HCT116 (cell line): ENCODE data around the gene FHOD3. TPM values are rescaled to one million over a fixed set of nuclear protein-coding genes. Genes with fewer than 3 reads are reported as not detected.

ENCODE experiments used
- ATAC-seq: fragments of 200-7000 bp; cut with Tn5 transposase; 2 replicates; pipeline ENCODE4 v1.9.1; 2020; ENCODE audit warnings: mild to moderate bottlenecking, moderate library complexity
- BruUV-seq: library from RNA; stranded (reverse); fragments of 400-500 nt; replicated peaks from 2 replicates; lab custom pipeline; 2021; lab: Mats Ljungman, UMichigan
- CTCF ChIA-PET: fragments of 300-600 bp; sonication (Branson Sonifier 250); formaldehyde crosslinking; loops from one replicate; lab custom pipeline; 2021; ENCODE audit warnings: antibody characterized with exemption; lab: Charles Lee
- POLR2A ChIA-PET: fragments of 300-600, 350-600 bp; sonication (Branson Sonifier 250); formaldehyde crosslinking; loops from one replicate; lab custom pipeline; 2021; ENCODE audit warnings: antibody characterized with exemption; lab: Charles Lee
- RAD21 ChIA-PET, 2 experiments: fragments of 300-600 bp; sonication (Branson Sonifier 250); formaldehyde crosslinking; loops; one replicate each; lab custom pipeline; 2023; ENCODE audit warnings: low total read pairs in 2 of 2; ENCODE audit not compliant: uncharacterized antibody in 2 of 2, unreplicated experiment in 2 of 2, low non-redundant PET in 1 of 2; lab: Charles Lee
- DNase-seq: peaks from one replicate; pipeline ENCODE4 v3.0.0-alpha.2; 2010; ENCODE audit warnings: low read depth, low spot score
- H2AFZ ChIP-seq: fragments of 200-600 bp; shearing (Covaris generic), sonication (generic); 2 replicates; pipeline ENCODE4 v1.6.1; 2017; ENCODE audit warnings: low read depth, mixed run types, mixed read lengths, antibody characterized with exemption, low read length; ENCODE audit not compliant: poor library complexity, severe bottlenecking
- H3K27ac ChIP-seq: 2 replicates; pipeline ENCODE4 v1.5.1; 2012; ENCODE audit warnings: low read depth, low read length
- H3K27me3 ChIP-seq: fragments of 200-600 bp; sonication (generic); 2 replicates; pipeline ENCODE4 v1.6.1; 2016; ENCODE audit warnings: mixed run types, low read length, mixed read lengths; ENCODE audit not compliant: insufficient read depth
- H3K36me3 ChIP-seq, 2 experiments: fragments of 200-500 bp in 1 of 2; fragments of 200-600 bp in 1 of 2; sonication (Bioruptor generic) in 1 of 2; sonication (generic) in 1 of 2; 2 replicates each; pipeline versions ENCODE4 v1.5.1 to v1.6.1; 2014 to 2016; ENCODE audit warnings: low read length in 2 of 2, inconsistent platforms in 1 of 2, mixed read lengths in 1 of 2, mixed run types in 1 of 2; ENCODE audit not compliant: insufficient read depth in 2 of 2, control insufficient read depth in 1 of 2
- H3K4me1 ChIP-seq, 2 experiments: fragments of 200-600 bp in 1 of 2; sonication (generic) in 1 of 2; 2 replicates each; pipeline versions ENCODE4 v1.5.1 to v1.6.1; 2012 to 2017; ENCODE audit warnings: low read length in 2 of 2, inconsistent platforms in 1 of 2, mild to moderate bottlenecking in 1 of 2, mixed read lengths in 1 of 2, mixed run types in 1 of 2, moderate library complexity in 1 of 2; ENCODE audit not compliant: insufficient read depth in 2 of 2, control insufficient read depth in 1 of 2
- H3K4me2 ChIP-seq: fragments of 200-600 bp; sonication (generic); 2 replicates; pipeline ENCODE4 v1.6.1; 2017; ENCODE audit warnings: mixed run types, low read length, mixed read lengths
- H3K4me3 ChIP-seq, 2 experiments: fragments of 200-600 bp in 1 of 2; sonication (generic) in 1 of 2; replicated peaks in 1 of 2; 2 replicates each; pipeline ENCODE4 v1.5.1; 2011 to 2016; ENCODE audit warnings: low read length in 2 of 2, control low read depth in 1 of 2, low read depth in 1 of 2, mild to moderate bottlenecking in 1 of 2, mixed read lengths in 1 of 2, mixed run types in 1 of 2
- H3K79me2 ChIP-seq: fragments of 200-600 bp; sonication (generic); 2 replicates; pipeline ENCODE4 v1.6.1; 2017; ENCODE audit warnings: mild to moderate bottlenecking, mixed run types, low read length, moderate library complexity, mixed read lengths; ENCODE audit not compliant: insufficient read depth
- H3K9ac ChIP-seq: fragments of 200-600 bp; sonication (generic); 2 replicates; pipeline ENCODE4 v1.6.1; 2016; ENCODE audit warnings: low read length, mixed read lengths
- H3K9me2 ChIP-seq: fragments of 200-600 bp; sonication (generic), shearing (Covaris generic); 2 replicates; pipeline ENCODE4 v1.6.1; 2017; ENCODE audit warnings: mixed run types, mild to moderate bottlenecking, moderate library complexity; ENCODE audit not compliant: insufficient read depth
- H3K9me3 ChIP-seq, 2 experiments: fragments of 200-500 bp in 1 of 2; fragments of 200-600 bp in 1 of 2; sonication (Bioruptor generic) in 1 of 2; sonication (generic) in 1 of 2; 2 replicates each; pipeline ENCODE4 v1.6.1; 2014 to 2017; ENCODE audit warnings: low read length in 2 of 2, mixed read lengths in 2 of 2, inconsistent platforms in 1 of 2, low read depth in 1 of 2, mild to moderate bottlenecking in 1 of 2, mixed run types in 1 of 2, moderate library complexity in 1 of 2; ENCODE audit not compliant: control insufficient read depth in 1 of 2, insufficient read depth in 1 of 2
- H4K20me1 ChIP-seq: fragments of 200-600 bp; sonication (generic), shearing (Covaris generic); 2 replicates; pipeline ENCODE4 v1.6.1; 2017; ENCODE audit warnings: mixed run types, mild to moderate bottlenecking, moderate library complexity; ENCODE audit not compliant: insufficient read depth
- CBX3 ChIP-seq: IDR thresholded peaks from 2 replicates; pipeline ENCODE4 v1.6.1; 2012; ENCODE audit warnings: low read depth
- CTCF ChIP-seq, 3 experiments: fragments of 200-600 bp in 1 of 3; sonication (generic) in 1 of 3; IDR thresholded peaks in 2 of 3; conservative IDR thresholded peaks in 1 of 3; 2 replicates each; pipeline ENCODE4 v1.5.1; 2012 to 2017; ENCODE audit warnings: low read depth in 2 of 3, low read length in 2 of 3, antibody characterized with exemption in 1 of 3, borderline replicate concordance in 1 of 3, control low read depth in 1 of 3, mild to moderate bottlenecking in 1 of 3, mixed read lengths in 1 of 3, mixed run types in 1 of 3, moderate library complexity in 1 of 3; ENCODE audit not compliant: insufficient read depth in 1 of 3
- EGR1 ChIP-seq: IDR thresholded peaks from 2 replicates; pipeline ENCODE4 v1.6.1; 2012; ENCODE audit warnings: low read depth
- EZH2 ChIP-seq: fragments of 200-600 bp; sonication (generic); IDR thresholded peaks from 2 replicates; pipeline ENCODE4 v1.6.1; 2017; ENCODE audit warnings: antibody characterized with exemption, mixed run types
- EZH2phosphoT487 ChIP-seq: fragments of 200-600 bp; IDR thresholded peaks from 2 replicates; pipeline ENCODE4 v1.6.1; 2018; ENCODE audit warnings: antibody characterized with exemption, borderline replicate concordance
- RAD21 ChIP-seq: IDR thresholded peaks from 2 replicates; pipeline ENCODE4 v1.6.1; 2012; ENCODE audit warnings: low read depth, mild to moderate bottlenecking
- SRF ChIP-seq: IDR thresholded peaks from 2 replicates; pipeline ENCODE4 v1.6.1; 2012; ENCODE audit warnings: low read depth
- ZFX ChIP-seq: fragments of 450-650 bp; IDR thresholded peaks from 2 replicates; pipeline ENCODE4 v1.6.1; 2017
- intact Hi-C: fragments of 100-400 bp; cut with micrococcal nuclease; formaldehyde crosslinking; loops from 2 replicates; pipeline ENCODE4 v1.10.0; 2022
- total RNA-seq: library from RNA; stranded (reverse); gene quantifications from one replicate; pipeline ENCODE4 v1.2.1, GENCODE V29; 2021; ENCODE audit not compliant: unreplicated experiment
- TF ChIP-seq, protein P1 (sequence below): IDR thresholded peaks from 2 replicates; pipeline ENCODE4 v1.6.1; 2012; ENCODE audit warnings: low read depth

The FHOD3 gene
- total RNA-seq, 1 experiment from 2014 or later = 4.0 TPM

DNA sequence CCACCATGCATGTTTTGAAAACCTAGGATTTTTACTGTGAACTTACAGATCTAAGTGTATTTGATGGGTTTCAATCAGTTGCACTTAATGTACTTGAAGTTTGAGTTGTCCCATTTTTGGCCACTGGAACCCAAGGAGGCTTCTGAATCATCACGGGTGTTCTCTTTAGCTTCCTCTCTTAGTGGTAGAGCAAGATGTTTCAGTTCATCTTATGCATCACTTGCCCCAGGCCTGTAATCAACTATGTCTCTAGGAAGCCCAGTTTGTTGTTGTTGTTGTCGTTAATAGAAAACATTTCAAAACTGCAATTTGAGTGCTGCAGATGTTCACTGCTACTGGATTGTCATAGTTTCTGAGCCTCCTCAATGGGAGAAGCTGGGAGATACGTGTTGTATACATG is 97.0 kb downstream of the FHOD3 start:
- no peak overlapping the region for H2AFZ ChIP-seq
- no peaks in the 10 kb centered on the region for H3K27me3 ChIP-seq
- BruUV-seq = no TSS peak
- H3K9me2 ChIP-seq = no peaks in the 10 kb centered on the region
- no peak overlapping the region for H3K9ac ChIP-seq
- intact Hi-C loops = no loop called here
- ATAC-seq (no peak), DNase-seq (no peak)
- ChIA-PET RAD21 (no interaction called here), CTCF (no interaction called here), POLR2A (no interaction called here)
- peaks cover 0 to 4% of the 10 kb centered on the region in 2 experiments; a peak in 1 of 4 replicates for H3K9me3 ChIP-seq
- H3K4me2 ChIP-seq = no peak overlapping the region
- H3K4me3 ChIP-seq = no peak overlapping the region
- no peaks in the 10 kb centered on the region for H3K4me1 ChIP-seq
- no peaks in the 10 kb centered on the region for H4K20me1 ChIP-seq
- TF ChIP-seq RAD21 = no peak
- TF ChIP-seq, all 23 proteins: peak for 0
- H3K27ac ChIP-seq = no peak overlapping the region
- H3K36me3 ChIP-seq = no peaks in the 10 kb centered on the region; a peak in 1 of 4 replicates
- H3K79me2 ChIP-seq = no peaks in the 10 kb centered on the region

DNA sequence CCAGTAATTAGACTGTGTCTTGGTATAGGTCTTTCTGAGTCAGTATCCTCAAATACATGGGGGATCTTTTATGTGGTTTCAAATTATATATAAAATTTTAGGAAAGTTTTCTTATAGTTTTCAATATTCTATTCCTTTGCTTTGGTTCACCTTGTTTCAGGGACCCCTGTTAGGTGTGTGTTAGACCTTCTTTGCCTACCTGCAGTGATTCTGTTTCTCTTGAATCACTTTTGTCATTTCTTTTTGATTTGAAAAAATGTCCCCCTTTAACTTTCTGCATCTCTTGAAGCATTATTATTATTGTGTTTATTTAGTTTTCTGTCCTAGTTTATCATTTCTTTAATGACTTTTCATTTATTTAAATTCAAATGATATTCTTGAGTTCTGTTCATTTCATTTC is 98.7 kb downstream of the FHOD3 start:
- Histone ChIP-seq H3K4me3 (no peak overlapping the region), H3K9me3 (peaks cover 0 to 4% of the 10 kb centered on the region in 2 experiments; a peak in 1 of 4 replicates), H2AFZ (no peak overlapping the region), H3K9ac (no peak overlapping the region), H3K4me1 (no peaks in the 10 kb centered on the region), H3K79me2 (no peaks in the 10 kb centered on the region), H3K27me3 (no peaks in the 10 kb centered on the region), H4K20me1 (no peaks in the 10 kb centered on the region), H3K9me2 (no peaks in the 10 kb centered on the region), H3K36me3 (no peaks in the 10 kb centered on the region), H3K4me2 (no peak overlapping the region), H3K27ac (no peak overlapping the region)
- DNase-seq (peak; percentile 15), ATAC-seq (no peak)
- no peak for TF ChIP-seq EGR1
- TF ChIP-seq CBX3 = peak; percentile 39; the same call in 1 of the 2 replicates
- no TSS peak for BruUV-seq
- intact Hi-C loops = no loop called here
- POLR2A ChIA-PET = no interaction called here
- RAD21 ChIA-PET = no interaction called here
- CTCF ChIA-PET = interaction anchor here (1.3 kb wide), 1 partner anchor 16 kb away, joined by 4 read pairs; no protein-coding TSS in a partner anchor

DNA sequence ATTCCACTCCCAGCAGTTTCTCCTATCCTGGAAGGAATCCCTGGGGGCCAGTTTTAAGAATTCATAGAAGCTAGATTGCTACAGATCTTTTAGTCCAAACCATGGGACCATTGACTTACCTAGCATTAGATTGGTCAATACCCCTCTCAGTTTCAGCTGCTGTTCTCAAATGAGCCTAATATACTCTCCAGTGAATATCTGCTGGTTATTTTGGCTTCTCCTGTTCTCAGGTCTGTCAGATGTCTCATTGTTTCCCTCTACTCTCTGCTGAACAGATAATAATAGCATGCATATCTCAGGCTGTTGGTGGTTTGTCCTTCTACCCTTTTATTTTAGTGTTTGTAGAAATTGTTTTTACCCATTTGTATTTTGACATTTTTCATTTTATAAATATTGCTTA is 99.5 kb downstream of the FHOD3 start:
- ChIA-PET RAD21 (no interaction called here), POLR2A (no interaction called here), CTCF (interaction anchor here (1.3 kb wide), 1 partner anchor 15 kb away, joined by 4 read pairs; no protein-coding TSS in a partner anchor)
- no peak overlapping the region for H3K27ac ChIP-seq
- H3K4me1 ChIP-seq = no peaks in the 10 kb centered on the region
- no peak overlapping the region for H2AFZ ChIP-seq
- no peaks in the 10 kb centered on the region for H3K79me2 ChIP-seq
- no peaks in the 10 kb centered on the region for H4K20me1 ChIP-seq
- DNase-seq (no peak), ATAC-seq (no peak)
- H3K36me3 ChIP-seq = no peaks in the 10 kb centered on the region
- peaks cover 0 to 4% of the 10 kb centered on the region in 2 experiments; a peak in 1 of 4 replicates for H3K9me3 ChIP-seq
- no peak overlapping the region for H3K9ac ChIP-seq
- H3K9me2 ChIP-seq = no peaks in the 10 kb centered on the region
- intact Hi-C loops = no loop called here
- no TSS peak for BruUV-seq
- no peak overlapping the region for H3K4me2 ChIP-seq
- H3K4me3 ChIP-seq = no peak overlapping the region
- no peaks in the 10 kb centered on the region for H3K27me3 ChIP-seq
- no peak for TF ChIP-seq EZH2phosphoT487
- no peak for TF ChIP-seq ZFX
- no peak for TF ChIP-seq CTCF (IDR thresholded peaks at IDR 0.05 in 2 of 3, conservative IDR thresholded peaks at IDR 0.05 in 1 of 3; ENCODE audit: borderline replicate concordance in 1 of 3, insufficient read depth in 1 of 3, low read depth in 2 of 3, low read length in 2 of 3)
- TF ChIP-seq SRF = no peak
- TF ChIP-seq EZH2 = no peak
- TF ChIP-seq, protein P1, sequence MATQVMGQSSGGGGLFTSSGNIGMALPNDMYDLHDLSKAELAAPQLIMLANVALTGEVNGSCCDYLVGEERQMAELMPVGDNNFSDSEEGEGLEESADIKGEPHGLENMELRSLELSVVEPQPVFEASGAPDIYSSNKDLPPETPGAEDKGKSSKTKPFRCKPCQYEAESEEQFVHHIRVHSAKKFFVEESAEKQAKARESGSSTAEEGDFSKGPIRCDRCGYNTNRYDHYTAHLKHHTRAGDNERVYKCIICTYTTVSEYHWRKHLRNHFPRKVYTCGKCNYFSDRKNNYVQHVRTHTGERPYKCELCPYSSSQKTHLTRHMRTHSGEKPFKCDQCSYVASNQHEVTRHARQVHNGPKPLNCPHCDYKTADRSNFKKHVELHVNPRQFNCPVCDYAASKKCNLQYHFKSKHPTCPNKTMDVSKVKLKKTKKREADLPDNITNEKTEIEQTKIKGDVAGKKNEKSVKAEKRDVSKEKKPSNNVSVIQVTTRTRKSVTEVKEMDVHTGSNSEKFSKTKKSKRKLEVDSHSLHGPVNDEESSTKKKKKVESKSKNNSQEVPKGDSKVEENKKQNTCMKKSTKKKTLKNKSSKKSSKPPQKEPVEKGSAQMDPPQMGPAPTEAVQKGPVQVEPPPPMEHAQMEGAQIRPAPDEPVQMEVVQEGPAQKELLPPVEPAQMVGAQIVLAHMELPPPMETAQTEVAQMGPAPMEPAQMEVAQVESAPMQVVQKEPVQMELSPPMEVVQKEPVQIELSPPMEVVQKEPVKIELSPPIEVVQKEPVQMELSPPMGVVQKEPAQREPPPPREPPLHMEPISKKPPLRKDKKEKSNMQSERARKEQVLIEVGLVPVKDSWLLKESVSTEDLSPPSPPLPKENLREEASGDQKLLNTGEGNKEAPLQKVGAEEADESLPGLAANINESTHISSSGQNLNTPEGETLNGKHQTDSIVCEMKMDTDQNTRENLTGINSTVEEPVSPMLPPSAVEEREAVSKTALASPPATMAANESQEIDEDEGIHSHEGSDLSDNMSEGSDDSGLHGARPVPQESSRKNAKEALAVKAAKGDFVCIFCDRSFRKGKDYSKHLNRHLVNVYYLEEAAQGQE = no peak
